NCI-H1436 treated with DMSO at 0.1 percent for 48 hours (cell line): Measurements from ENCODE around the gene DUS1L.

Source experiments
- DNase-seq: peaks from one replicate; lab custom pipeline; 2025; lab: John Stamatoyannopoulos, UW

DUS1L gene

DNA sequence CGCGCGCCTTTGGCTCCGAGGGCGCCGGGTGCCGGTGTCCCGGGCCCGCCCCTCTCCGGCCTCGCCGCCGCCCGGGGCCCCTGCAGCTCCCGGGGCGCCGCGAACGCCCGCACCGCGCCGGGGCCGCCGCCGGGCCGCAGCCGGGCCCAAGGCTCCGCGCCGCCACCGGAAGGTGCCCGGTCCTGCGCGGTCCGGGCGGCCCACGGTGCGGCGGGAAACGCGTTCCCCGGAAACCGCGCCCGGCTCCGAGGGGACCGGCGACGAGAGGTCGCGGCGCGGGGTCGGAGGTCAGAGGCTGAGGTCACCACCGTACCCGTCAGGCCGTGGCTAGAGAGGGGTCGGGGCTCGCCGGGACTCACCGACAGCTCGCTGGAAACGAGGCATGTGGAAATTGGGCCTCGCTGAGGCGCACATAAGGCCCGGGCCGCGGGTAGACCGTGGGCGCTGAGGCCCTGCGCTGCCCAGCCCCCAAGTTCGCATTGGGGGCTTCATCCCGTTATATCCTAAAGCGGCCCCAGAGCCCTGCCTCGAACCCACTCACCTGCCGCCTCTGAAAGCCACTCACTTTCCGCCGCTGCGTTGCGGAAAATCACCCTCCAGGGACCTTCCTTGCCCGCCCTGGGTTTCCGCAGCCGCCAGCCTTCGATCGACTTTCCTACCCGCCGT lies at the start of gene DUS1L:
Gene DUS1L (minus strand): TSS at position 167 of the 666 bp plus-strand sequence. CDS start 745 bp downstream, outside the sequence.
- DNase-seq, result no peak

DNA sequence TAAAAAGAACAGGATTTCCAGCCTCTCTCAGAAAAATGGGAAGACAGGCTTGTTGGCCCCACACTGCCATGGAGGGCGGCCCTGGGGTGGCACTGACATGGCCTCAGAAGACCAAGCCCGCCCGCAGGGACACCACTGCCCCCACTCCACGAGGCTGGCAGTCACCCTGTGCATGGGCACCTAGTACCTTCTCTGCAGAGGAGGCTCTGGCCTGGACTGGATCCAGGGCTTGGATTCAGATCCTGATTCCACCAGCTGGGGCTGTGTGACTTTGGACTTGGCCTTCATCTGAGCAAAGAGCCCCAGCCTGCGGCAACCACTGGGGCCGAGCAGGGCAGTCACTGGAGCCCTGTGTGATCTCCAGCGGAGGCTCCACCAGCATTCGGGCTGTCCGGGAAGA lies 49.3 kb upstream of the DUS1L start:
- no peak for DNase-seq

DNA sequence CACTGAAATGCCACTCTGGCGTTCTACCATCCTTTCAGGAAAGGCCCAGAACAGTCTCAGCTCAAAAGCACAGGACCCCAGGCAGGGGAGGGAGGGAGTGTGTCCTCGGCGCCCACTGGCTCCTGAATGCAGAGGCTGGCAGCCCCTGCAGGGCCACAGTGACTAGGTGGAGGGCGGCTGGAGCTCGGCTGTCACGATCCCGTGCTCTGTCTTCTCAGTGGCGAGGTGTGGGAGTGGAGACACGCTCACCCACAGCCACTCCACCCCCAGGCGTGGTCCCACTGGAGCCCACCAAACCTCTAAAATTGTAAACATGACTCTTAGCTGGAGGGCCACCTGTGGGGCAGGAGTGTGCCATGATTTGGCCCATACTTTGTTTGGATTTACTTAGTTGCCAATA lies 48.8 kb upstream of the DUS1L start:
- DNase-seq, result no peak

DNA sequence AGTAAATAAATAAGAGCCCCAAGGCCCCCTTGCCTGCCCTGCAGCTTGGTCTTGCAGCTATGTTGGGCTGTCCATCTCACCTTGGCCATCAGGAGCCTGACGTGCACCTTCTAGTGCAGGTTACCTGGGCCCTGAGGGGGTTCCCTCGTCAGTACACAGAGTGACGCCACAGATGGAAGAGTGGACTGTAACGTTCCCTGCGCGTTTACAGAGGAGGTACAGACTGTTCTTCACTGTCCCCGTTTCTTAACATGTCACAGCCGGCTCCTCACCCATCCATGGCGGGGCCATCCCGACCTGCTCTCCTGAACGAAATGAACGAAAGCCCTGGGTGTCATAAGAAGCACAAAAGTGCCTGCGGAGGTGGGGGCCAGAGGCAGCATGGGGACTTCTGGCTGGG lies 48.3 kb upstream of the DUS1L start:
- DNase-seq, result no peak

DNA sequence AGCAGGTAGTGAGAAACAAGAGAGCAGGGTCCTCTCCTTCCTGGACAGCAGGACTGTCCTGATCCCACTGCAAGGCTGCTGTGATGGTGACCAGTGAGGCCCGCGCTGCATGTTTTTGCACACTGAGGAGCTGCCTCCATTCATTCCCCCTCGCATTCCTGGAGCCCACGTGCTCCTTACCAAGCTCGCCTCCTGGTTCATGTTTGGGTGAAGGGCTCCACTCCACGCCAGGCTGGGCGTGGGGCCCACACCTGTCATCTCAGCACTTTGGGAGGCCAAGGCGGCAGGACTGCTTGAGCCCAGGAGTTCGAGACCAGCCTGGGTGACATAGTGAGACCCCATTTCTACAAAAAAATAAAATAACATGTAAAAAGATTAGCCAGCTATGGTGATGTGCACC lies 47.8 kb upstream of the DUS1L start:
- no peak for DNase-seq

DNA sequence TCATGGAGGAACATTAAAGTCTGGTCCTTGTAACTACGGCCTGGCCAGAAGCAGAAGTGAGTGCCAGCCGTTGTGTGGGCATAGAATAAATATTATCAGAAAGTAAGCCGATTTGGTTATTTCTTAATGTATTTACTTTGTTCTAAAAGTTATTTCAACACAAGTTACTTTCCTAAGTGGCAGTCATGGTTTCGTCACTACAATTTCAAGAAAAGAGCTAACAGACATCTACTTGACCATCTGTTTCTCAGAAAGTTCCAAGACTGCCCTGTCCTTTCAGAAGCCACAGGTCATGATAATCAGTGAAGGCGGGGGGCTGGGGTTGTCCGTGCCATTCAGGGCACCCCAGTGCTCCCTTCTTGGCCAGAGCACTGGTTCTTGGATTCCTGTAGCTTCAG lies 47.3 kb upstream of the DUS1L start:
- no peak for DNase-seq

DNA sequence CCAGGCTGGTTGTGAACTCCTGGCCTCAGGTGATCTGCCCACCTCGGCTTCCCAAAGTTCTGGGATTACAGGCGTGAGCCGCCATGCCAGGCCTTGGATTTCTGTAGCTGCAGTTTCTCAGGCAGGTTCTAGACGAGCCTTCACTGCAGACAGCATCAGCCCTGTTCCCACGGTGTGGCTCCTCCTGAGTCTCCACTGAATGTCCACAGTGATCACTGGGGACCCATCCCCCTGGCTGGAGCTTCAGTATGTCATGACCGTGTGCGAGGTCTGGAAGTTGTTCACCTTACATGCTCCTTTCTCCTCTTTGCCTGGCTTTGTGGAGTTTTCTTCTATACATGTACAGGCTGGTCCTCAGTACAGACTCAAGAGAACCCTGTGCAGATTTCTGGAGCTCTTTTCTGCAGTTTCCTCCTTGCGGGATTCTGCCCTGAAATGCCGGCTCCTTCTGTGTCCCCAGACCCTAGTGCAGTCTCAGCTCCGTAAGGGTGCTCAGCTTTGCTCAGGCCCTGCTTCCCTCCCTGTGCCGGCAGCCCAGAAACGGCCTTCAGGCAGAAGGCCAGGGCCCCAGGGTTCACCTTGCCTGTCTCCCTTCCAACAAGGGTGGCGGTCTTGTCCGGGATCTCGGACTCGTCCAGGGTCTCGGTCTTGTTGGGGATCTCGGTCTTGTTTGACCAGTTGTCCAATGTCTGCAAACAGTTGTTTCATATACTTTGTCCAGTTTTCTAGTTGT lies 46.7 kb upstream of the DUS1L start:
- DNase-seq, result no peak

DNA sequence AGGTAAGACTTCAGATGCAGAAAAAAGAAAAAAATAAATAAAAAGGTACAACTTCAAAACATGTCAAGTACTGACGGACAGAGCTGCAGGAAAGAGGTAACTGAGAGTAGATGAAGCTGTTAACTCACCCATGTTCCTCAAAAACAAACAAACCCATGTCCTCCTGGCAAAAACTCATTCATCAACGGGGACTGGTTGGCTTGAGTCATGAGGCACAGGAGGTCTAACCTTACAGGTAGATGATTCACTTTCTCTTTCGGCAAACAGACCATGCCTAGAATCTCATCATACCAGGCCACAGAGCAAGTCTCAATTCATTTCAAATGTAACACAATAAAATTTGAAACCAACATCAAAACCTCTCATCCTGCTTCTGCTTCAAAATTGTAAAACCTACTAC lies 44.7 kb upstream of the DUS1L start:
- no peak for DNase-seq

DNA sequence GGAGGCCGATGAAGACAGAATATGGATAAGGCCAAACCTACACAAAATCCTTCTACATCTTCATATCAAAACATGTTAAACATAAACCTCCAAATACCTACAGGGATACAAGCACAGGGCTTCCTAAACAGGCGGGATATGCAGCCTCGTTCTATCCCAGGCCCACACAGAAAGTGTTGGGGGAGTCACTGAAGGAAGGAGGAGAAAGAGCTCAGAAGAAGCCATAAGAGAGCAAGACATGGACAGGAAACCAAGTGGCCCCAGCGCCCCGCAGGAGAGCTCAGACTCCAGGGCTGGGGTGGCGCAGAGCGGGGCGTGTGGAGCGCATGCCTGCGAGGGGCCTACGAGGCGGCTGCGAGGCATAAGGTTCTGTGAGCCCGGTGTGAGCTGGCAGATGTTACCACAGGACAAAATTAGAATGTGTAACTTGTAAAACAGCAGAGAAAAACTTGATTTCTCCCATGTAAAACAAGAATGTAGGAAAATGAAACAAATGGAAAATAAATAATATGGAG lies 43.4 kb upstream of the DUS1L start:
- no peak for DNase-seq

DNA sequence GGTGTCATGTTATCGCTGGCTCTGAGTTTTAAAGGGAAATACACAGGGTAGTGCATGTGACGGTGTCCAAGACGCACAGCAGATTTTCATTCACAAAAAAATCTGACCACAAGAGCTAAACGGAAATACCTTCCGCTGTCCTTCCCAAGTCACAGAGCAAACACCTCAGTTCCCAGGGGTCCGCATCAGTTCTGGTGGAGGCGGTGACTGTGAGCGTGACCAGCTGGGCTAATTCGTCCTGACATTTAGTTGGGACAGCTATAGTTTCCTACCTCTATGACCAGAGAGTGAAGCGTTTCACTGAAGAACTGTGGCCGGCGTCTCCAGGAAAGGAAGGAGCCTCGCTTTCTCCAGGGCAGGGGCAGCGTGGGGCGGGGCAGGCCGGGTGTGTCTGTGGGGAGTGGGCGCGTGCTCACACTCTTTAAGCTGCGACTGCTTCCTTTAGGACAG lies 42.9 kb upstream of the DUS1L start:
- no peak for DNase-seq

DNA sequence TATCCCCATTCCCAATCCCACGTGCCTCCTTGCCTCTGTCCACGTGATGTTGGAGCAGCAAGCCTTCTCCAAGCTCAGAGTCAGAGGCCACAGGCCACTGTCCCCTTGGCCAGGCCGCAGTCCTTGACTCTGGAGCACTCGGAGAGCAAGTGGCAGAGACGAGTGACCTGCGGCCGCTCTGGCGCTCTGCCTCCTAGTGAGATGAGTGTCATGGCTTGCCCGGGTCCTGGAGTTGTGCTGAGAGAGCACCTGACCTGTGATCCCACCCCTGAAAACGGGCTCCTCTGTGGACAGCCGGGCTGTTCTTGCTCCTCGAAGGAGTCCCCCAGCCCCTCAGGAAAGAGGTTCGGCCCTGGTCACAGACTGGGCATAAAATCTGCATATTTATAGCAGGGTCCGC lies 42.4 kb upstream of the DUS1L start:
- no peak for DNase-seq

DNA sequence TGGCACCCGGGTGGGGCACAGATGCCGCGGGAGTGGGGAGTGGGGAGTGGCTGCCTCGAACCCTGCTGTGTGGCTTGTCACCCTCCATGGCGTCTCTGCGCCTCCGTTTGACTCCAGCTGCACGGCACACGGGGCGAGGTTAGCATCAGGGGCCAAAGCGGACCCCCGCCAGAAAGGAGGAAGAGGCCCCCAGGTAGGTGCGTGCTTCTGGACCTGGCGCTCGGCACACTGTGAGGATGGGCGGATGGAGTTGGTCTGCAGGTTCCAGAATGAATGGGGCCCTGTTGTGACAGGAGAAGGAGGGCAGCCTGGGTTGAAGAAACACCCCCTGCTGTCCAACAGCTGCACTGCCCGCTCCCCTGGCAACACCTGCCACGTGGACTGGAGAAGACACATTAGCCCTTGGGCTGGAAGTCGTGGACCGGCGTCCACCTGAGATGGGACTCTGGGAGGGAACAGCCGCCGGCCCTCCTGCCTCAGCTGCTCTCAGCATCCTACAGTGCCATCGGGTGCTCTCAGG lies 41.8 kb upstream of the DUS1L start:
- DNase-seq, result no peak

DNA sequence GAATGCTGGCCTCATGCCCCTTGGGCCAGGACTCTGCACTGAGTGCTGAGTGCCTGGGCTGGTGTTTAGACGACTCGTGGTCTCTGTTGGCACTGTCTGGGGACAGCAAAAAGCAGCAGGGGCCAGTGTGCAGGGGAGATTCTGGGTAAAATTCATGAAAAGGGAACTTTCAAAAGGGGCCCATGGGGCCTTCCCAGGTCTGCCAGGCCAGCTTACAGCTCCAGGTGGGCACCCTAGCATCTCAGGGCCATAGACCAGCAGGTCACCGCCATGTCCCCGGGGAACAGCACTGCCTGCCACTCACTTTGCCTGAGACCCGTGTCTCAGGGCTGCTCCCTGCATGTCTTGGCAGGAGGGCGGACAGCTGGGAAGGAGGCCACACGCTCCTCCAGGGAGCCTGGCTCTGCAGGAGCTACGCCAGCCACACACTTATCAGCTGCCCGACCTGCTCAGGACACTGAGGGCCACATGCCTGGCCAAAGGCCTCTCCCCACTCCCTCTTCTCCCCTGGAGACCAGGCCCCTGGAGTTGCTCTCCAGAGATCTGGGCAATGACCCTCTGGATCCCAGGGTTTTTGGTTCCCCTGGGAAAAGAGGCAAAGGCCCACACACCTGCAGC lies 41.2 kb upstream of the DUS1L start:
- no peak for DNase-seq

DNA sequence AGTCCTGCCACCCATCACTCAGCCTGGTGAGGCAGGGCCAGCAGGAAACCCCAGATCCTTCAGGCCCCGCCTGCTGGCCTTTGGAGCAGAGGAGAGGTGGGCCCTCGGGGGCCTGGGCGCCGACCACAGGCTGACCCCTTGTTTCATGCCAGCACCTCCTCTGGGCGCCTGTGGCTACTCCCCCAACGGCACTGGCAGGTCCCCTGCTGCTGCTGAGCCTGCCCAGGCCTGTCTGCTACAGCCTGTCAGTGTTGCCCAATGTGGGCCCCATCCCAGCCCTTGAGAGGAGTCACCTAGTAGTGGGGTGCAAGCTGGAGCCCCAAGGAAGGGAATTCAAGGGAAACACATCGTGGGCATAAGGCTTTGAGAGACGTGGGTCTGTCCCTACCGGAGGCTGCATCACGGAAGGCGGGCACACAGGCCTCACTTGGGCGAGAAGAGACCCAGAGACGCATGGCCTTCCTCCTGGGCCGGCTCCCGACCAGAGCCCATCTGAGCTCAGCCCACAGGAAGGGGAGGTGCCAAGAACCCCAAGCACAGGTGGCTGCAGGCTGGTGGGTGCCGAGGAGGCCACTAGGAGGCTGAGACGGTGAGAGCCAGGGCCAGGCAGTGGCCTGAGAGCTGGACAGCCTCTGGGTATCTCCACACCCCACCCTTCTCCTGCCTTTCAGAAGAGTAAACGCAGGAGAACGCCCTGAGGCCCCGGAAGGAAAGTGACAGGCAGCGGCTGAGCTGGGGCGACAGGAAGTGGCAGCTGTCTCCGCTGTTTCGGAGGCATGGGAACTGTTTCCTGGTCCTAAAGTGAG lies 40.5 kb upstream of the DUS1L start:
- no peak for DNase-seq

DNA sequence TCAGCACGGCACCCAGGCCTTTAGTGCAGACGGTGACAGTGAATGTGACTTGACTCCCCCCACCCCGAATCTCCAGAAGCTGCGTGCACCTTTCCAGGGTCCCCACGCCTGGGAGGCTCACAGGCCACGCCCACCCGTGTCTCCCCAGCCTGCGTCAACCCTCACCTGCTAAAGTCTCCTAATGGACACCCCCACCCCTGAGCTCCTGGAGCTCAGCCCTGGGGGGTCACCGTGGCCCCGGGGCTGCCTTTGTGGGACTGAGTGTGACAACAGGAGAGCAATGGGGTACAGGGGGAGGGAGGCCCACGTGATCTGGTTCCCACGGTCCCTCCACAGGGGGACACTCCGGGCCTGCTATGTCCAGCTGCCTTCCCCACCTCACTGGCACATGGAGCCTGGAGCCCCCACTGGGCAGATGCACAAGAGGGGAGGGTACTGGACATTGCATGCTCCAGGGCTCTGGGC lies 39.8 kb upstream of the DUS1L start:
- DNase-seq, result no peak

DNA sequence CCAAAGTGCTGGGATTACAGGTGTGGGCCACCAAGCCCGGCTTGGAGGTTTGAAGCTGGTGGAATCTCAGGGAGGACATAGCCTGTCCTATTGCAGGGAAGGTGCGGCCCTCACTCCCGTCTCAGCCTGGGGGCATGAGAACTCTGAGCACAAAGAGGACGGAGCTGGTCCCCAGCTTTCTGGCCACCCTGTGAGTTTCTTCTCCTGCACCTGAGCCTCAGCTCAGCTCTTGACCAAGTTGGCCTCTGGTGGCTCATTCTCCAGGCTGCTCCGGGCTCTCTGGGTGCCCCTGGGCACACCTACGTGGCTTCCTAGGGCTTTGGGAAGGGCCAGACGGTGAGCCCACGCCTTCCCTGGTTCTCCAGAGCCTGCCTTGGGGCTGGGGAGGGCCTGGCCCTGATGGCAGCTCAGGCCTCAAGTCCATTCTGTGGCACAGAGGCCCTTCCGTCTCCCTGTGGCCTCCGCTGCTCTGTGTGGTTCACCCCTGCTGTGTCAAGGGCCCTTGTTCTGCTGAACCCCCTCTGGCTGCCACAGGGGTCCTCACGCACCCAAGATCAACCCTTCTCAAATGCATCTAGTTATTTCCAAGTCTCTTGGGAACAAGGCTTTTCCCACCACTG lies 39.3 kb upstream of the DUS1L start:
- DNase-seq, result no peak

DNA sequence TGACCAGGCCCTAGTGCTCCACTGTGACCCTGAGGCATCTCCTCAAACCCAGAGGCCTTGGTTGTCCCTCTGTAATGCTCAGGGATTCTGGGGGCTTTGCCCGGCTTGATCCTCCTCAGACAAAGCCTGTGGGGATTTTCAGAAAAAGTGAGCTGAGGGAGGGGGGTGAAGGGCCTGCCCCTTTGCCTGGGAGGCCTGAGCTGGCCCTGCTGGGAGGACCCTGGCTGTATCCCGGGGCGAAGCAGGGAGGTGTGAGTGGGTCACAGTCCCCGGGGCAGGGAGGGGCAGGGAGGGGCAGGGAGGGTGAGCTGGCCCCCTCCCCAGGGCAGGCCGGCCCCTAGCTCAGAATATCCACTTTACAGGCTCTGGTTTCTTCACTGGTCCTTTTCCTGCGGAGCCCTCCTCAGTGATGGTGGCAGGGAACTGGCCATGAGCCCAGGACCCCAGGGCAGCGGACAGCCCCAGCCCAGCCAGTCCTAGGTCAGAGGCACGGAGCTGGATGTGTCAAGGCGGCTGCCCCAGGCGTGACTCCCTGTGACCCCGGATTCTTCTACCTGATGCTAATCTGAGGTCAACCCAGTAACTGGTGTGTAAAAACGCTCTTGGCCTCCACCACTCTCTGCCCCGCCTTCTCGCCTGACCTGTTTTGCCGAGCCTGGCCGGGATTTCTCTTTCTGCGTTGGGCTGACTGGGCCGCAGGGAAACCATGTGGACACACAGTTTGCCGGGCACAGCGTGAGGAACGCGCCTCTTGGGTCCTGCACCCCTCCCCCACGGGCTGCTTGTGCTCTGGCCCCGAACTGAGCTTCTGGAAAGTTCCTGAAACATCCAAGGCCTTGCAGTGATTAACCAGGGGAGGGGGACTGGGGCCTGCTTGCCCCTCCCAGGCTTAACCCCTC lies 38.2 kb upstream of the DUS1L start:
- DNase-seq, result no peak

DNA sequence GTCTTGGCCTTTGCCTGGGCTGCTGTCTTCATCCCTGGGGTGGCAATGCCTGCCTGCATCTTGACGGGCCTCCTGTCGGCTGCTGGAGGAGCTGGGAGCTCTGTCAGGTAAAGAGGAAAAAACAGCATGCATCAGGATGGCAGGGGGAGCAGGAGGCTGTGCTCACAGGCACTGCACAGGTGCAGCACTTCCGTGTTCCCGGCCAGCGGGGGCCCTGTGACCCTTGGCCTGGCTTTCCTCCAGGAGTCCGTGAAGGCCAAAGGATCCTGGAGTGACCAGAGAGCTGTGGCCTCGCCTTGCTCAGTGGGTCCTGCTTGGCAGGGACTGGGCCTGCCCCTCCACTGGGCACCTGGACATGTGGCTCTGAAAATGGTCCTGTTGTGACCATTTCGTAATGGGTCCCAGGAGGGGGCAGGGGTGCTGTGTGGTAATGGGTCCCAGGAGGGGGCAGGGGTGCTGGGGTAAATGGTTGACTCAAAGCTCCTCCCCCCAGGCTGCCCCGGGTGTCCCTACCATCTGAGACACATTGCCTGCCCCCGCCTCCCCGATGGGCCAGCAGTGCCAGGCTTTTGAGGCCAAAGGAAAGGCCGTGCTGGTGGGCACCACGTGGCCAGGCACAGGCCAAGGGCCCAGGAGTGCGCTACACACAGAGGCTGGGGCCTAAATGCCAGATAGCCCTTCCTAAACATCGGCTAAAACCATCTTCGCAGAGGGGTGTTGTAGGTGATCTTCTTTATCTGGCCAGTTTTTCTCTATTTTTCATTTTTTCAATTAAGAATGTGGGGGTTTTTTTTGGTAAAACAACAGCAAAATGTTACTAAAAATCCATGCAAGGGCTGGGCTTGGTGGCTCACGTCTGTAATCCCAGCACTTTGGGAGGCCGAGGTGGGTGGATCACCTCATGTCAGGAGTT lies 36.4 kb upstream of the DUS1L start:
- no peak for DNase-seq

DNA sequence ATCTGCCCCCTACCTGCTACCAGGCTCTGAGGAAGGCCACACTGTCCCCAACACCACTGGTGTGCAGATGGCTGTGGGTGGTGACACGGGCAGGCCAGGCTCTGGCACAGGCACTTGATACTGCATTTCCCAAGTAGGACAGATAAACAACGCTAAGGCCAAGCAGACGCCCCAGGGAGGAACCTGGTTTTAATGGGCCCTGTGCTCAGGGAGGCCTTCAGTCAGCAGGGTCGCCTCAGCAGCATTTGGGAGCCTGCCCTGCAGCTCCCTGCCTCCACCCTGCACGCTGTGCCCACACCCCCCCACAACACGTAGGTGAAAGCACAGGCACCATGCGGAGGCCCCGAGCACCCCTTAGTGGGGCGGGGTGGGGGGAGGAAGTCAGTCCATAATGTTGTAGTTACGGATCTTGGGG lies 35.7 kb upstream of the DUS1L start:
- DNase-seq, result no peak
